GM06990 (cell line): Measurements from ENCODE around the gene CCER1.

Experiments used
- DNase-seq: peaks from one replicate; pipeline ENCODE4 v3.0.0-alpha.2; 2011; ENCODE audit not compliant: insufficient read length; ENCODE audit errors: extremely low read depth
- H3K27me3 ChIP-seq: replicated peaks from 2 replicates; pipeline ENCODE4 v1.6.0; 2011; ENCODE audit warnings: low read length; ENCODE audit not compliant: control insufficient read depth, insufficient read depth
- H3K36me3 ChIP-seq: 2 replicates; pipeline ENCODE4 v1.5.1; 2011; ENCODE audit warnings: low read length; ENCODE audit not compliant: control insufficient read depth, insufficient read depth
- H3K4me3 ChIP-seq: replicated peaks from 2 replicates; pipeline ENCODE4 v1.5.1; 2011; ENCODE audit warnings: low read depth, mild to moderate bottlenecking, control low read depth, low read length
- CTCF ChIP-seq: IDR thresholded peaks from 2 replicates; pipeline ENCODE4 v1.5.1; 2011; ENCODE audit warnings: low read length, control low read depth, mild to moderate bottlenecking, inconsistent platforms; ENCODE audit not compliant: insufficient read depth, poor library complexity, severe bottlenecking

The CCER1 gene

GRCh38 chr12:90965204-90965603, 10.2 kb upstream of the CCER1 start:
- Histone ChIP-seq H3K36me3 (no peaks in the 10 kb centered on the region), H3K27me3 (no peaks in the 10 kb centered on the region), H3K4me3 (no peak overlapping the region)
- TF ChIP-seq CTCF = no peak
- DNase-seq = no peak

- no peak for TF ChIP-seq CTCF
- Histone ChIP-seq H3K4me3 (no peak overlapping the region), H3K27me3 (no peaks in the 10 kb centered on the region), H3K36me3 (no peaks in the 10 kb centered on the region)
- no peak for DNase-seq
Observed at GRCh38 chr12:90964616-90965015, 9.6 kb upstream of the CCER1 start.

- DNase-seq = no peak
- Histone ChIP-seq H3K27me3 (no peaks in the 10 kb centered on the region), H3K4me3 (no peak overlapping the region), H3K36me3 (no peaks in the 10 kb centered on the region)
- no peak for TF ChIP-seq CTCF
Observed at GRCh38 chr12:90963946-90964345, 9.0 kb upstream of the CCER1 start.

GRCh38 chr12:90961154-90961553, 6.2 kb upstream of the CCER1 start:
- H3K36me3 ChIP-seq = no peaks in the 10 kb centered on the region
- no peak for TF ChIP-seq CTCF
- H3K27me3 ChIP-seq = no peaks in the 10 kb centered on the region
- H3K4me3 ChIP-seq = no peak overlapping the region
- DNase-seq = no peak

GRCh38 chr12:90959538-90960139, 4.7 kb upstream of the CCER1 start:
- Histone ChIP-seq H3K4me3 (no peak overlapping the region), H3K27me3 (no peaks in the 10 kb centered on the region), H3K36me3 (no peaks in the 10 kb centered on the region)
- peak; percentile 75 for TF ChIP-seq CTCF
- DNase-seq = no peak

- TF ChIP-seq CTCF = no peak
- no peaks in the 10 kb centered on the region for H3K27me3 ChIP-seq
- DNase-seq = no peak
- H3K4me3 ChIP-seq = no peak overlapping the region
- no peaks in the 10 kb centered on the region for H3K36me3 ChIP-seq
Observed at GRCh38 chr12:90959032-90959431, 4.1 kb upstream of the CCER1 start.
